GM19035 (cell line): ENCODE data around the gene INTU.

Experiments
- ATAC-seq: cut with Tn5 transposase; IDR thresholded peaks from one replicate; pipeline ENCODE4 v1.9.1; 2021; ENCODE audit not compliant: unreplicated experiment

Gene INTU

DNA sequence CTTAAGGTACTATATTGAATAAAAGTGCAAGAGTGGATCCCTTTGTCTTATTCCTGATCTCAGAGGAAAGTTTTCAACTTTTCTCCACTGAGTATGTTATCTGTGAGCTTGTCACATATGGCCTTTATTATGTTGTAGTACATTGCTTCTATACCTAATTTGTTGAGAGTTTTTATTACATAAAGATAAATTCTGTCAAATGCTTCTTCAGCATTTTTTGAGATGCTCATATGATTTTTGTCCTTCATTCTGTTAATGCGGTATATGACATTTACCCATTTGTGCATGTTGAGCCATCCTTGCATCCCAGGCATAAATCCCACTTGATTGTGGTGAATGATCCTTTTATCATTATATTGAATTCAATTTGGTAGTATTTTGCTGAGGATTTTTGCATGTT lies 108.5 kb downstream of the INTU start:
- ATAC-seq, result no peak

DNA sequence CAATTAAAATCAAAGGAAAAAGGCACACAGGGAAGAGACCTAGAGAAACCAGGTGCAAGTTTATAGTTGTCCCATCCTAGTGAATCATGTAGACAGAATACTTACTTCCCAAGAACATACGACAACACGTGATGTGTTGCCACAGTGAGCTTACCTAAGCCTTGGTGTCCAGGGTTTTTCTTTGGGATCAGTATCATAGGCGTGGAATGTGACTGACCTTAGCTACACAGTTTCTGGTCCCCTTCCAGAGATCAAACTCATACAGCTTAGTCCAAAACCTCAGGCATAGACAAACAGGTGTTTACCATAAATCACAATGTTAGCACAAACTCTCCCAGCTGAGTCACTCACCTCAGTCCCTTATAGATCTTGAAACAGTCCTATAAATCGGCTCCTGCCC lies 115.1 kb downstream of the INTU start:
- no peak for ATAC-seq

DNA sequence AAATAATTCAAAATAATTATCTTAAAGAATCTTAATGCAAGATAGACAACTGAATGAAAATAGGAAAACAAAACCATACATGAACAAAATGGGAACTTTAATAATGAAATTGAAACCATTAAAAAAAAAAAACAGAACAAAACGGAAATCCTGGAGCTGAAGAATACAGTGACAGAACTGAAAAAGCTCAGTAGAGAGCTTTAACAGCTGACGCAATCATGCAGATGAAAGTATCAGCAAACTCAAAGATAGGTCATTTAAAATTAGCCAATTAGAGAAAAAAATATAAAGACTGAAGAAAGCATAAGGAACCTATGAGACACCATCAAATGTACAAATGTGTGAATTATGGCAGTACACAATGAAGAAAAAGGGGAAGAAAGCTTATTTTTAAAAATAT lies 116.2 kb downstream of the INTU start:
- ATAC-seq, result no peak

DNA sequence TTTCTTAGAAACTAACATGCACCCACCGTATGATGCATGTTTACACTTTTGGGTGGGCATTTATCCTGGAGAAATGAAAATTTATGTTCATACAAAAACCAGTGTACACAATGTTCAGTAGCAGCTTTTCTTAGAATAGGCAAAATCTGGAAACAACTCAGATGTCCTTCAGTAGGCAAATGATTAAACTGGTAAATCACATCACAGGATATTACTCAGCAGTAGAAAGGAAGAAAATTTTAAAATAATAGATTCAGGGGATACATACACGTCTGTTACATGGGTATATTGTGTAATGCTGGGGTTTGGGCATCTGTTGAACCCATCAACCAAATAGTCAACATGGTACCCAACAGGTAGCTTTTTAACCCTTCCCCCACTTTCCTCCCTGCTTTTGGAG lies 124.1 kb downstream of the INTU start:
- no peak for ATAC-seq

DNA sequence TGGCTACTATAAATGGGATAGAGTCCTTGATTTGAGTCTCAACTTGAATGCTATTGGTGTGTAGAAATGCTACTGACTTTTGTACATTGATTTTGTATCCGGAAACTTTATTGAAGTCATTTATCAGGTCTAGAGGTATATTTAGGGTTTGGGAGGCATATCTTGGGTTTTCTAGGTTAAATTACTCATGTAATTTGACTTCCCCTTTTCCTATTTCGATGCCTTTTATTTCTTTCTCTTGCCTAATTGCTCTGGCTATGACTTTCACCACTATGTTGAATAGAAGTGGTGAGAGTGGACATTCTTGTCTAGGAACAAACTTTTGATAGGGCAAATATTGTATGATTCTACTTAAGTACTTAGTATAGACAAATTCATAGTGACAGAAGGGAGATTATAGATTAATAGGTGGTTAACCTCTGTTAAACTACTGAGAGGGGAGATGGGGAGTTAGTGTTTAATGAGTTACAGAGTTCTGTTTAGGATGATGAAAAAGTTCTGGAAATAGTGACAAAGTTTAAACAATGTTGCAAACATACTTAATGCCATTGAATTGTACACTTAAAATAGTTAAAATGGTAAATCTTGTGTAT lies 126.6 kb downstream of the INTU start:
- ATAC-seq, result no peak

DNA sequence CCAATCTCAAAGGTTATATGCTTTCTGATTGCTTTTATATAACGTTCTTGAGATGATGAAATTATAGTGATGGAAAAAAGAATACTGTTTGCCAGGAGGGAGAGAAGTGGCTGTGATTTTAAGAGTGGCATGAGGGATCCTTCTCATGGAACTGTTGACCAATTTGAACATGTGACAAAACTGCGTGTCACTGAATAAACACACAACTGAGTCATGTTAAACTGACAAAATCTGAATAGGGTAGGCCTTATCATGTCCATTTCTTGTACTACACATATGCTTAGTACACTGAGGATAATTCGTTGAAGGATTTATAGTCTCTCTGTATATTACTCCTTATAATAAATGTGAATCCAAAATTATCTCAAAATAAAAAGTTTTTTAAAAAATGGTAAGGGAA lies 127.1 kb downstream of the INTU start:
- no peak for ATAC-seq

DNA sequence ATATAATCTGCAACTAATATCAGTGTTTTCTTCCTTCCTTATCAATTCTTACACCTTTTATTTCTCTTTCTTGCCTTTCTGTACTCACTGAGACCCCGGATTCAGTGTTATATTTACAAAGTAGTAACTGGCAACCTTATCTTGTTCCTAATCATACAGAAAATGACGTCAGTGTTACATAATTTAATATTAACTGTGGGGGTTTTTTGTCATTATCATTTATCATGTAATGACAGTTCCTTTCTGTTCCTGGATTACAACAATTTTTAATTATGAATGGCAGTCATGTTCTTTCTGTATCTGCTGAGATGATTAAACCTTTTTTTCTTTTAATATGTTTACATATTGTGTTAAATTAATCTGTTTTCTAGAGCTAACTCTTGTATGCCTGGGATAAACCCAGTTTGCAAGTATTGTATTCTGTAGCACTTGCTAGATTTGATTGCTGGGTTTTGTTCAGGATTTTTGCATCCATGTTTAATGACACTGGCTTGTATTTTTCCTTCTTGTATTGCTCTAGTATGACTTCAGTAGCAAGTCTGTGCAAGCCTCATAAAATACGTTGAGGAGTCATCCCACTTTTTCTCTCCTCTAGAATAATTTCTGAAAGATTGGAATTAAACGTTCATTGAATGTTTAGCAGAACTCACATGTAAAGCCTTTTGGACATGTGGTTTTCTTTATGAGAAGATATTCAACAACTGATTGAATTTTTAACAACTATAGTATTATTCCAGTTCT lies 138.9 kb downstream of the INTU start:
- ATAC-seq, result no peak

DNA sequence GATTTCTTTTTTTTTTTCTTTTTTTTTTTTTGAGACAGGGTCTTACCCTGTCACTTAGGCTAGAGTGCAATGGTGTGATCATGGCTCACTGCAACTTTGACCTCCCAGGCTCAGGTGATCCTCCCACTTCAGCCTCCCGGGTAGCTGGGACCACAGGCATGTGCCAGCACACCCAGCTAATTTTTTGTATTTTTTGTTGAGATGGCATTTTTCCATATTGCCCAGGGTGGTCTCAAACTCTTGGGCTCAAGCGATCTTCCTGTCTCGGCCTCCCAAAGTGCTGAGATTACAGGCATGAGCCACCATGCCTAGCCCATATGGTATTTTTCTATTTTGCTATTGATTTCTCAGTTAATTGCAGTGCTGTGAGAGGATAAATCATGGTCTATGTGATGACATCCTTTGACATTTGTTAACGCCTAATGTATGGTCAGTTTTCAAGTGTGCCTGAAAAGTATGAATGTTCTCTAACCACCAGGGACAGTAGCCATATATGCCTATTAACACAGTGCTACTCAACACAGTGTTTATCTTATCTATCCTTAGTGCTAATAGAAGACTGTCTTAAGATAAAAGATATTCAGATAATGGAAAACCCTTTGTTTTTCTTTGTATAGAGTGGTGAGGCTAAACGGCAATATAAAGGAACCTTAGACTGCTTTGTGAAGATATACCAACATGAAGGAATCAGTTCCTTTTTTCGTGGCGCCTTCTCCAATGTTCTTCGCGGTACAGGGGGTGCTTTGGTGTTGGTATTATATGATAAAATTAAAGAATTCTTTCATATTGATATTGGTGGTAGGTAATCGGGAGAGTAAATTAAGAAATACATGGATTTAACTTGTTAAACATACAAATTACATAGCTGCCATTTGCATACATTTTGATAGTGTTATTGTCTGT lies 140.3 kb downstream of the INTU start:
- no peak for ATAC-seq

DNA sequence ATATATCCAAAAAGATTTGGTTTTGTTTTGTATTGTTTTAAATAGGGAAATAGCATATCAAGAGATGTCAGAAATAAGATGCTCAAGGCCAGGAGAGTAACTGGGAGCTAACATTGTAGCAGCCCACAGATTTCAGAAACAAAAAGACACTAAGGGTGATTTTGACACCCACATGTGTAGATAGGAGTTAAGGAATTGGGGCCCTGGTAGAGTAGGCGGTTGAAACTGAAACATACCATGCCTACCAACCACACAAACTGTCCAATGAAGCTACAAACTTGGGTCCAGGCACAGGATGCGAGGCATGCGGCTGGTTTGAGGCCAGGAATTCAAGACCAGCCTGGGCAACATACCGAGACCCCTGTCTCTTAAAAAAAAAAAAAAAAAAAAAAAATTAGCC lies 143.1 kb downstream of the INTU start:
- ATAC-seq, result no peak
